Thyroid gland (tissue), 4 donors: Measurements from ENCODE around the gene TLR9. TPM values are rescaled to one million over a fixed set of nuclear protein-coding genes. Genes with fewer than 3 reads are reported as not detected.

ENCODE experiments used
- DNase-seq, 2 donors: peaks; one replicate each; pipeline ENCODE4 v3.0.0-alpha.2; 2019
- H3K27ac ChIP-seq, 3 donors: fragments of 200-600 bp; sonication (generic); 1 replicate in 2 of 3; 2 replicates in 1 of 3; pipeline ENCODE4 v1.5.1; 2016 to 2019; ENCODE audit warnings: mild to moderate bottlenecking in 1 of 3, moderate library complexity in 1 of 3
- H3K27me3 ChIP-seq: fragments of 200-600 bp; sonication (generic); one replicate; pipeline ENCODE4 v1.5.1; 2019
- H3K36me3 ChIP-seq, 2 donors: fragments of 200-600 bp; sonication (generic); one replicate each; pipeline ENCODE4 v1.5.1; 2016 to 2019
- H3K4me1 ChIP-seq, 2 donors: fragments of 200-600 bp; sonication (generic); one replicate each; pipeline ENCODE4 v1.5.1; 2017 to 2019
- H3K4me3 ChIP-seq, 3 donors: fragments of 200-600 bp; sonication (generic); replicated peaks in 1 of 3; 1 replicate in 2 of 3; 2 replicates in 1 of 3; pipeline ENCODE4 v1.5.1; 2016; ENCODE audit warnings: mild to moderate bottlenecking in 1 of 3
- H3K9me3 ChIP-seq: fragments of 200-600 bp; sonication (generic); one replicate; pipeline ENCODE4 v1.5.1; 2017
- CTCF ChIP-seq, 6 experiments: fragments of 200-600 bp in 3 of 6; fragments of 450-650 bp in 3 of 6; sonication (generic) in 3 of 6; IDR thresholded peaks; one replicate each; pipeline ENCODE4 v1.5.1; 2016 to 2019; ENCODE audit warnings: antibody characterized with exemption in 6 of 6, mild to moderate bottlenecking in 2 of 6, inconsistent platforms in 1 of 6, moderate library complexity in 1 of 6
- POLR2A ChIP-seq, 2 donors: fragments of 450-650 bp; IDR thresholded peaks; one replicate each; pipeline ENCODE4 v1.6.1; 2017; ENCODE audit warnings: antibody characterized with exemption in 2 of 2, mild to moderate bottlenecking in 2 of 2, moderate library complexity in 1 of 2
- WGBS, 2 donors: methylation state at CpG; one replicate each; pipeline ENCODE4 v1.1.5; 2017; 5-methylcytosine and 5-hydroxymethylcytosine counted together
- intact Hi-C: fragments of 100-400 bp; cut with DNase I; formaldehyde crosslinking; loops from one replicate; pipeline ENCODE4 v1.15.1; 2023
- total RNA-seq, 4 donors: library from RNA; depleted of rRNA; stranded (reverse); fragments of >200 nt; gene quantifications; one replicate each; pipeline ENCODE4 v1.2.3, GENCODE V29; 2016

The TLR9 gene
- total RNA-seq, 4 donors from 2014 or later, result 0.40 TPM; not detected in 3

GRCh38 chr3:52221563-52222318 is 3.7 kb downstream of the TLR9 start:
- H3K27ac ChIP-seq, result no peak overlapping the region
- H3K27me3 ChIP-seq, result no peaks in the 10 kb centered on the region
- no peak overlapping the region for H3K4me3 ChIP-seq
- H3K9me3 ChIP-seq, result no peaks in the 10 kb centered on the region
- peaks cover 32 to 43% of the 10 kb centered on the region in 2 donors for H3K4me1 ChIP-seq
- intact Hi-C loops, result no loop called here
- H3K36me3 ChIP-seq, result no peaks in the 10 kb centered on the region
- peak in 1 of 2 donors; percentile 13 for DNase-seq
- 88 to 91% methylated on average over 15 to 21 of the region's 34 CpGs for WGBS, 2 donors
- no peak for TF ChIP-seq CTCF (IDR thresholded peaks at IDR 0.05)
- no peak for TF ChIP-seq POLR2A (IDR thresholded peaks at IDR 0.05)

- H3K9me3 ChIP-seq, result no peaks in the 10 kb centered on the region
- no peaks in the 10 kb centered on the region for H3K27me3 ChIP-seq
- peak overlapping the region; percentile 43 to 51 (median 48) for H3K27ac ChIP-seq
- H3K4me3 ChIP-seq, result no peak overlapping the region
- peaks cover 38 to 49% of the 10 kb centered on the region in 2 donors for H3K4me1 ChIP-seq
- TF ChIP-seq POLR2A (IDR thresholded peaks at IDR 0.05) (no peak), CTCF (IDR thresholded peaks at IDR 0.05) (no peak)
- intact Hi-C loops, result no loop called here
- H3K36me3 ChIP-seq, result no peaks in the 10 kb centered on the region
- WGBS, 2 donors, result 95 to 100% methylated on average over 1 to 10 of the region's 27 CpGs
- no peak for DNase-seq
These were observed 4.3 kb downstream of the TLR9 start for GRCh38 chr3:52221141-52221562.

- intact Hi-C loops, result no loop called here
- 20 to 25% methylated on average over 8 to 9 of the region's 9 CpGs for WGBS, 2 donors
- Histone ChIP-seq H3K4me3 (no peak overlapping the region), H3K4me1 (peaks cover 38 to 49% of the 10 kb centered on the region in 2 donors), H3K9me3 (no peaks in the 10 kb centered on the region), H3K36me3 (peaks cover 0 to under 1% of the 10 kb centered on the region in 2 donors), H3K27ac (peak overlapping the region; percentile 43 to 51 (median 48)), H3K27me3 (no peaks in the 10 kb centered on the region)
- peak; percentile 88 to 94 for DNase-seq
- TF ChIP-seq POLR2A (IDR thresholded peaks at IDR 0.05) (no peak), CTCF (IDR thresholded peaks at IDR 0.05) (peak; percentile 68 to 91 (median 86))
These were observed 4.9 kb downstream of the TLR9 start for GRCh38 chr3:52220380-52221026.

GRCh38 chr3:52218937-52219650 is 6.4 kb downstream of the TLR9 start:
- peak; percentile 86 to 87 for DNase-seq
- intact Hi-C loops, result no loop called here
- peaks cover 38 to 49% of the 10 kb centered on the region in 2 donors for H3K4me1 ChIP-seq

More at GRCh38 chr3:52218937-52219650, 6.4 kb downstream of the TLR9 start:
- no peaks in the 10 kb centered on the region for H3K27me3 ChIP-seq
- H3K36me3 ChIP-seq, result peaks cover 8 to 15% of the 10 kb centered on the region in 2 donors
- TF ChIP-seq CTCF (IDR thresholded peaks at IDR 0.05), result peak in 4 of 6 experiments; percentile 20 to 39 (median 37)
- peak in 1 of 2 donors; percentile 18 for TF ChIP-seq POLR2A (IDR thresholded peaks at IDR 0.05)
- H3K4me3 ChIP-seq, result no peak overlapping the region
- peak overlapping the region; percentile 80 to 91 (median 85) for H3K27ac ChIP-seq
- no peaks in the 10 kb centered on the region for H3K9me3 ChIP-seq
- 21 to 22% methylated on average over 4 to 6 of the region's 6 CpGs for WGBS, 2 donors
